HG02610 (cell line): Measurements from ENCODE around the gene STRIP1.
"Not testable (repeated sequence)": the region's sequence is repeated elsewhere in the genome, so short reads cannot be mapped to it uniquely, and the experiment has no call there.

ENCODE experiments used
- ATAC-seq: cut with Tn5 transposase; IDR thresholded peaks from one replicate; pipeline ENCODE4 v1.9.1; 2021; ENCODE audit warnings: mild to moderate bottlenecking, moderate library complexity; ENCODE audit not compliant: unreplicated experiment

STRIP1 gene

GRCh38 chr1:110067893-110068645, 33.6 kb downstream of the STRIP1 start:
- ATAC-seq = no peak

DNA sequence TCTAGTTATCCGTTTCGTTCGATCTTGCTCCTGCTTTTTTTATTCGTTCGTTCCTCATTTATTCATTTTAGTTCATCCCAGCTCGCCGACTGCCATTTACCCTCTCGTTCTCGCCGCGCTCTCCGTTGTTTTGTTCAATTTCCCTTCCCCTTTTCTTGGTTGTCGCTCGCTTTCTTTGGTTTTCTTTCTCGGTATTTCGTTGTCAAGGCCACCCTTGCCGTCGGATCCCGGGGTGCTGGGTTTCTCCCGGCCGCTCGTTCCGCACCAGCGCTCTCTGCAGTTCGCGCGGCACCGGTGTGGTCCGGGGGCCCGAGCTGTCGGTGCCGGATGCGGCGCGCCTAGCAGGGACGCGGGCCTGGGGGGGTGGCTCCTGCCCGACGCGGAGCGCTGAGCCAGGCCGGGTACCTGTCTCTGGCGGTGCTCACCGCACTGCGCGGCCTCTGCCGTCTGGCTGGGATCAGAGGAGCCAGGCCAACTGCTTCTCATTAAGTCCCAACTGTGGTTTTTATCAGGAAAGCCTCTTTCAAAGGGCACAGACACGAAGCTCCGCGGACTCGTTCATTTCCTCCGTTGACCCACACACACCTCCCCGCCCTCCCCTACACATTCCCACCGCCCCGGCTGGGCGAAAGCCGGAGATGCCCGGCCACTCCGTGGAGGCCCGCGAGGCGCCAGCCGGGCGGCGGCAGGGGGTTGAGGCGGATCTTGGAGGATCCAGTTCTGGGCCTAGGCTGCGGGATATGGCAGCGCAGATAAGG, 34.4 kb downstream of the STRIP1 start:
- ATAC-seq = no peak

DNA sequence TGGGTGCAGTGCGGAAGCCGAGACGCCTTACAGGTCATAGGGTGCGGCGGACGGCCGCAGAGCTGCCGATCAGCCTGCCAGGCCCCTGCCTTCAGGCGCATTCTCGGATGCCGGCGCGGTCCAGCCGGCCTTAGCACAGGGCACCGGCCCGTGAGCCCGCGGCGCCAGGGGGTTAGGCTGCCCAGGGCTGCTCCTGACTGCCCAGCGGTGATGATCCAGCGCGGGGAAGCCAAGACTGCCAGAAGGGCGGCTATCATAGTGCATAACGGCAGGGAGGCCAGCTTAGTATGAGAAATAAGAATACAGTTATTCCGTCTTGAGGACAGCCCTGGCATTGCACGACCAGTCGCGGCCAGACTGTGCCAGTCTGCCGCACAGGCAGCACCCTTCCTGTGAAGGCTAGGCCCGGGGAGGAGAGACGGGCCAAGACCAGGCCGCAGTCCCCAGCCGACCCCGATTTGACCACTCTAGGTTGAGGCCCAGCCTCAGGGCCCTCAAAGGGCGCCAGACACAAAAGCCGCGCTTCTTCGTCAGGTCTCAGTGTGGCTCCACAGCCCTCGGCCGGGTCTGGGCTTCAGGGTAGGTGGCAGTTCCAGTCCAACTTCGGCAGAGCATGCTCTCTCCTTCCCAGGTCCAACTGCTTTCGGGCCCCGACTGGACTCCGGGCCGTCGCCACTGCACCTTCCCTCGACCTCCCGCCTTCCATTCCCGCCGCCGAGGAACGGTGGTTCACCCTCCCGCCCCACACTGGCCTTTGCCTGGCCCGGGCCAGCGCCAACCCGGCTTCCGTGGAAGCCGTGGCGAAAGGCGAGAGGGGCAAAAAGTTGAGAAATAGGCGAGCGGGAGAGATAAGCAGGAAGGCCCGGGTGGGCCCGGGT, 35.2 kb downstream of the STRIP1 start:
- no peak for ATAC-seq

DNA sequence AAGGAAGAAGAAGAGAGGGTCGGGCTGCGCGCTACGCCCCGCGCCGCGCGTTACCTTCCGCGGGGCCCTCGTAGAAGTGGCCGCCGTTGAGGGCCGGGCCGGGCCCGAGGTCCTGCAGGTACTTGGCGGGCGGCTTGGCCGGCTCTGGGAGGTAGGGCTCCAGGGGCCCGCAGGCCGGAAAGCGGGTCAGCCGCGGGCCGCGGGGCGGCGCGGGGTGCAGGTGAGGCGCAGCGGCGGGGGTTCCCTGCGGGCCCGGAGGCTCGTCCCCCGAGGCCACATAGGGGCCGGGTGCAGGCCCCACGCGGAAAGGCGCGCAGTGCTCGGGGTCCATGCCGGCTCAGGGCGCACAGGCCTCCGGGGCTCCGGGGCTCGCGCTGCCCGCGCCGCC, 35.9 kb downstream of the STRIP1 start:
- no peak for ATAC-seq

DNA sequence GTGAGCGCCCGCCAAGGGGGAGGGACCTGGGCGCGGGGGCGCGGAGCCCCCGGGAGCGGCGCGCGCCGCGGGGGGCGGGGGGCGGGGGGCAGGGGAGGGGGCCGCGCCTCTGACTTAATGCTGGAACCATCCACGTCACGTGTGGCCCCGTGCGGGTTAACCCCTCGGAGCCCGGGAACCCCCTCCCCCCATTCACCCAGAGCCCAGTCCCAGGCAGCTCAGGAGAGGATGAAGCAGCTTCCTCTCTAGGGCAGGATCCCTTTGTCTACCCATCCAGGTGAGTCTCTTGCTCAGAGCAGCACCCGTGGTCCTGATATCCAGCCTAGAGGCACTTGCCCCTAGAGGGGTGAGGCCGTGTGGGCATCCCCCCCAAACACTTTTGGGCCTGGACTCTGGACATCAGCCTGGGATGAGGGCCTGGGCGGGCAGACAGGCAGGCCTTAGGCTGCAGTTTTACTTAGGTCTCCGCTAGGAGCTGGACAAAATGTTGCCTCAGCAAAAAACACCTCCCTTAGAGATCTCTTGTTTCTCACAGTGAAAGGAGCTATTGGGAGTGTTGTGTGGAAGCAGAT, 36.3 kb downstream of the STRIP1 start, which contains the start of gene ALX3:
TSS of gene ALX3 (minus strand) at position 2 of the 572 bp plus-strand sequence. CDS start 60 bp downstream, outside the sequence.
- no peak for ATAC-seq

- no peak for ATAC-seq
Observed at GRCh38 chr1:110074166-110074565, 39.7 kb downstream of the STRIP1 start.

DNA sequence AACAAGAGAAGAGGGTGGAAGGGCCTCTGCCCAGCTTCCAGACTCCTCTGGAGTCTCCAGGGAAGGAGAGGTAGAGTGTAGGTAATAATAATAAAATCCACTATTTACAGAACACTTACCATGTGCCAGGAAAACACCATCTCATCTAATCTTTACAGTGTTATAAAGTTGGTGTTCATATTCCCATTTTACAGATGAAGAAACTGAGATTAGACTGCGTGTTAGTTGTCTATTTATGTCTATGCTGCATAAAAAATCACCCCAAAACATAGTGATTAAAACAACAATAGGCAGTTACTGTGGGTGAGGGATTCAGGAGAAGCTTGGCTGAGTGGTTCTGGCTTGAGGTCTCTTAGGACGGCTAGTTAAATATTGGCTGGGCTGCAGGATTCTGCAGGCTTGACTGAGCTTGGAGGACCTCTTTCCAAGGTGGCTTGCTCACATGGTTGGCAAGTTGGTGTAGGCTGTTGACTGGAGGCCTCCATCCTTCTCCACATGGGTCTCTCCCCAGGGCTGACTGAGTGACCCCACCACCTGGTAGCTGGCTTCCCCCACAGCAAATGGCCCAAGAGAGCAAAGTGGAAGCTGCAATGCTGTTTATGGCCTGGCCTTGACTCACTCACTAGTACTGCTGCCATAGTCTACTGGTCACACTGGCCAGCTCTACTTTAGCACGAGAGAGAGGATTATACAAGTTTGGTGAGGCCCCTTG, 42.5 kb downstream of the STRIP1 start:
- ATAC-seq = no peak

DNA sequence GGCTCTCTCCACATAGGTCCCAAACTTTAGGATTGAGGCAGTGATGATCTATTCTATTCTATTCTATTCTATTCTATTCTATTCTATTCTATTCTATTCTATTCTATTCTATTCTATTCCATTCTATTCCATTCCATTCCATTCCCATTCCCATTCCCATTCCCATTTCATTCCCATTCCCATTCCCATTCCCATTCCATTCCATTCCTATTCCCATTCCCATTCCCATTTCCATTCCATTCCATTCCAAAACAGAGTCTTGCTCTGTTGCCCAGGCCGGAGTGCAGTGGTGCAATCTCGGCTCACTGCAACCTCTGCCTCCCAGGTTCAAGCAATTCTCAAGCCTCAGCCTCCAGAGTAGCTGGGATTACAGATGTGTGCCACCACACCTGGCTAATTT, 45.6 kb downstream of the STRIP1 start:
- not testable (repeated sequence) for ATAC-seq

DNA sequence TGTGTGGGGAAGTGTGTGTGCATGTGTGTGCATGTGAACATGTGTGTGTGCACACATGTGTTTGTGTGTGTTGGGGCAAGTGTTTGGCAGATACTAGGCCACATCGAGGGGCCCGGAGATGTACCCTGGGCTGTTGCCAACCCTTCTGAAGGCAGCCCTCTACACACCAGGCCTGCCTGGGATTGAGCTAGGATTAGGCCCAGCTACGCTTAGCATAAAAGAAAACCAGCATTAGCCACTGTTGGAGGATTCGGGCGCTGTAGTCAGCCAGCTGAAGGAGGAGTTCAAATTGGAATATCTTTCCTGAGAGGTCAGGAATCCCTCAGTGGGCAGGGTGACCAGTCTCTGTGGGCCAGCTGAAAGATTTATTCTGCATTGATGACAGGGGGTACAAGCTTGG, 46.6 kb downstream of the STRIP1 start:
- ATAC-seq = no peak

- ATAC-seq = no peak
Observed at GRCh38 chr1:110082477-110082876, 48.1 kb downstream of the STRIP1 start.

DNA sequence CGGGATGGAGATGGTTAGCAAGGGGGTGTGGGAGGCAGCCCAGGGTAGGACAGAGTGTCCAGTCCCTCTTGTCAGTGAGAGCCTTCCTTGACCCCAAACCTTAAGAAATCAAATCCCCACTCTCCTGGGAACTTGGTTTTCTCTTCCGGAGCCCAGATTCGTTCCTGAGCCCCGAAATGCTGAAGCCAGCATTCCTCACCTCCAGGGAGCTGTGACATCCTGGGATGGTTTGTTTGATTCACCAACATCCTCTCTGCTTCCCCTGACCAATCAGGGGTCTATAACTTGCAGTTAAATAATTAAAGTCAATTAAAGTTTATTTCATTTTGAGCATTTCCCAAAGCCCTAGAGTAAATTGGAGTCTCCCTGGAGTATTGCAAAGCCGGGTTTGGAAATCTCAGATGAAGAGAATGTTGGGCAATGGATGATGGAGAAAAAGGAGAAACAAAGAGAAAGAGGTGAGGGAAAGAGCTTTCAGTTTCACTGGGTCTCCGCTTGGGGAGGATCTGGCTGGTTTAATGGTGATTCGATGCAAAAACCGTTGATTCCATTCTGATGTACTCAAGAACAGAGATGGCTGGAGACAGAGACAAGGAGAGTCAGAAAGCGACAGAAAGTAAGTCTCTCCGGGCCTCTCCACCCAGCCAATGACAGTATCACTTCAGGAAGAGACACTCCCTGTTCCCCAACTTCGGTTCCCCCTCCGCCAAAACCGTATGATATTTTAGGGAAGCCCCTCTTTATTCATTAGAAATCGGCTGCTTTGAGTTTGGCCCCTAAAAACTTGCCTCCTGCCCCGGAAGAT, 48.8 kb downstream of the STRIP1 start:
- ATAC-seq = no peak

DNA sequence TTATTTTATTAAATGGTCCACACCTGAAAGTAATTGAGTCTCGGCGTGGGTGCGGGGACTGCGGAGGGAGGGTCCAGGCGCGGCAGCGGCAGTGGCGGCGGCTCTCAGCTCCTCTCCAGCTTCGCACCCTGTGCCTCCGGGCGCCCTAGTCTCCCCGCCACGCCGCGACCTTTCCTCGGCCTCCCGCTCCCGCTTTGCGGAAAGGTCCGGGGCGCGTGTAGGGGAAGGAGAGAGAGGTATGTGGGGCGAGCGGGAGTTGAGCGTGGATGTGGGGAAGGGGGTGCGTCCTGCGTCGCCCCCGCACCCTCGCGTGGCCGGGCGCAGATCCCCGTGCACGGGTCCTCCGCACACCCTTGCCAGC, 49.4 kb downstream of the STRIP1 start:
- no peak for ATAC-seq

GRCh38 chr1:110084227-110085078, 50.0 kb downstream of the STRIP1 start:
- ATAC-seq = no peak

DNA sequence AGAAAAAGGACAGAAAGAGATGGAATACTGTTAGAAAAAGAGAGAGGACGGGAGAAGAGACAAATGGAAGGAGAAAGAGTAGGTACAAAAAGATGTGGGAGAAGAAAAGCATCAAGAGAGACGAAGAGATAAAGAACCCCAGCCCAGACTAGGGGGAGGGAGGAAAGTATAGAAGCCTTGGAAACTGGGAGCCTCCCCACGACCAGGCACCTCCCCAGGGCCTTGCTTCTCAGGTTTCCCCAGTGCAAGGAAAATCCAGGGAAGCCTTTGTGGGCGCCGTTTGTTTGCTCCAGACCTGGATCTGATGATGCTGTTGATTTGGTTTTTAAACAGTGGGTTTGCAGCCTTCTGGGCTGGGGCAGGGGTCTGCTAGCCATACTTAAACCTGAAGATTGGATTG, 51.2 kb downstream of the STRIP1 start:
- no peak for ATAC-seq

GRCh38 chr1:110086961-110087360, 52.5 kb downstream of the STRIP1 start:
- no peak for ATAC-seq

DNA sequence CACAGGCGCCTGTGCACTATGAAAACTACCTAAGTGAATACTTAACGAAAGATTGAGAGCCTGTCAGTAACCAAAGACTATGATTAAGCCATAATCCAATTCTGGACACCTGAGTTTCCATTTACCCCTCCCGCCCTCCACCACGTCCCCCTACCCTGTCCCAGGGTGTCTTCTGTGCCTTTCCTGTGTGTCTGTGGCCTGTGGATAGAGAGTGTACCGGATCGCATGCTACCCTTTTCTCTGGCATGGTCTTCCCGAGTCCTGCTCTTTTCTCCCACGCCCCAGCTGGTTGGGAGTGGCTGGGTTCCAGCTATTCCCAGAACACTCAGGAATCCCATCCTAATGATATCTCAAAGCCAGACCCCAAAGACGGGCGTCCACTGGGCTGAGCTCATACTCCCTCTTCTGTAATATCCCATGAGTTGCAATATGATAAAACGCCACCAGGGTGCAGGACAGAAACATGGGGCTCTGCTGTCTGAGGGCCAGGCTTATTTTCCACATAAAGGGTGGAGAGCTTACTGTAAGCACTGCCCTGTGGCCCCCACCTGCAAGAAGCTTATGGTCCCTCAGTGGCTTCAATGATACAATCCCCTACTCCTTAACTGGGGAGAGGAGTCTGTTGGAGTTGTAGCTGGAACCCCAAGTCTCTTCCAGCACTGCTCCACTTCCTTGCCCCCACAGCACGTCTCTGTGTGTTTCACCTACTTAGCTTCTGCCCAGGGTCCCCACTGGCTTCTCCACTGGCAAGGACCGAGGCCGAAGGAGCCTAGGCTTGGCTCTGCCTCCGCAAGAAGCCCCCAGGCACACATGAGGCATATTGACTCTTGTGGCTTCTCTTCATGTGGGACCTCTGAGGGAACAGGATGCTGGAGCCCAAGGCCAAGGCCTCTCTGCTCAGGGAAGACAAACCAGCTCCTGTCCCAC, 53.7 kb downstream of the STRIP1 start:
- ATAC-seq = peak; percentile 60

DNA sequence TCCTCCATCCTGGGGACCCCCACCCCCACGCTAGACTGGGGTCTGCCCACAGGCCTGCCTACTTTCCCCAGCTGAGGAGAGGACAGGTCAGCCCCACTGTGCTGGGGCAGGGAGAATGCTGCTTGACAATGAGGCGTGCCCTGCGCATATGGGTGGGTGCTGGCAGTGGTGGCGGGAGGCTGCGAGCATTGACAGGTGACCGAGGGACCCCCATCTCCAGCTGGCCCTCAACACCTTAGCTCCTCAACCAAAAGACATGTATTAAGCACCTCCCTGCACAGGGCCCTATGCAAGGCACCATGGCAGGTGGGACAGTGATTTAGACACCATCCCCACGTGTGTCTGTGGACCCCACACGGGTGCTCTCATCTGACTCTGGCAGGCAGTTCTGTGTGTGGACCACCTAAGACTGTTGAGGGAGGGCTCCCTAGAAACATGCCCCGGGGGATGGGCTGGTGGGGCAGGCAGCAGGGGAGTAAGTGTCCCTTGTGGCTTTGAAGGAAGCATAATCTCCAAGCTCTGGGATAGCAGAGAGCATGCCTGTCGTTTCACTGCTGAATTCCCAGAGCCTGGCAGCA, 54.4 kb downstream of the STRIP1 start:
- no peak for ATAC-seq
